ENCODE measurements around the gene SEMA3G. TPM values are rescaled to one million over a fixed set of nuclear protein-coding genes. Genes with fewer than 3 reads are reported as not detected.

The SEMA3G gene
- total RNA-seq, 1 experiment from 2014 or later, result not detected

- BruUV-seq (replicated peaks), result no TSS peak
- no peak overlapping the region for H3K4me3 ChIP-seq (ENCODE audit: low read depth, low read length, poor library complexity, severe bottlenecking)
- H3K36me3 ChIP-seq (ENCODE audit: insufficient read depth, low read length, poor library complexity, severe bottlenecking), result no peaks in the 10 kb centered on the region
- CTCF ChIA-PET, result no interaction called here
- no peaks in the 10 kb centered on the region for H3K9me3 ChIP-seq (ENCODE audit: low read depth, low read length, poor library complexity, severe bottlenecking)
- H3K4me1 ChIP-seq (ENCODE audit: insufficient read depth, low read length, poor library complexity, severe bottlenecking), result no peaks in the 10 kb centered on the region
- intact Hi-C loops (cut with micrococcal nuclease; ENCODE audit: unreplicated experiment), result no loop called here
- POLR2A ChIA-PET (ENCODE audit: low non-redundant PET), result no interaction called here
- H3K27ac ChIP-seq (ENCODE audit: low read depth, low read length, poor library complexity, severe bottlenecking), result no peak overlapping the region
- TF ChIP-seq, protein P1, sequence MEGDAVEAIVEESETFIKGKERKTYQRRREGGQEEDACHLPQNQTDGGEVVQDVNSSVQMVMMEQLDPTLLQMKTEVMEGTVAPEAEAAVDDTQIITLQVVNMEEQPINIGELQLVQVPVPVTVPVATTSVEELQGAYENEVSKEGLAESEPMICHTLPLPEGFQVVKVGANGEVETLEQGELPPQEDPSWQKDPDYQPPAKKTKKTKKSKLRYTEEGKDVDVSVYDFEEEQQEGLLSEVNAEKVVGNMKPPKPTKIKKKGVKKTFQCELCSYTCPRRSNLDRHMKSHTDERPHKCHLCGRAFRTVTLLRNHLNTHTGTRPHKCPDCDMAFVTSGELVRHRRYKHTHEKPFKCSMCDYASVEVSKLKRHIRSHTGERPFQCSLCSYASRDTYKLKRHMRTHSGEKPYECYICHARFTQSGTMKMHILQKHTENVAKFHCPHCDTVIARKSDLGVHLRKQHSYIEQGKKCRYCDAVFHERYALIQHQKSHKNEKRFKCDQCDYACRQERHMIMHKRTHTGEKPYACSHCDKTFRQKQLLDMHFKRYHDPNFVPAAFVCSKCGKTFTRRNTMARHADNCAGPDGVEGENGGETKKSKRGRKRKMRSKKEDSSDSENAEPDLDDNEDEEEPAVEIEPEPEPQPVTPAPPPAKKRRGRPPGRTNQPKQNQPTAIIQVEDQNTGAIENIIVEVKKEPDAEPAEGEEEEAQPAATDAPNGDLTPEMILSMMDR (conservative IDR thresholded peaks at IDR 0.05; ENCODE audit: low read depth, low read length), result no peak
- TF ChIP-seq EZH2 (IDR thresholded peaks at IDR 0.05; ENCODE audit: borderline replicate concordance, low read depth, low read length, poor library complexity, severe bottlenecking), result no peak
- no peak for DNase-seq (ENCODE audit: low spot score)
- no peaks in the 10 kb centered on the region for H3K27me3 ChIP-seq (replicated peaks; ENCODE audit: insufficient read depth, low read depth, low read length, poor library complexity)
These were observed 53.8 kb downstream of the SEMA3G start for GRCh38 chr3:52391096-52391495.

DNA sequence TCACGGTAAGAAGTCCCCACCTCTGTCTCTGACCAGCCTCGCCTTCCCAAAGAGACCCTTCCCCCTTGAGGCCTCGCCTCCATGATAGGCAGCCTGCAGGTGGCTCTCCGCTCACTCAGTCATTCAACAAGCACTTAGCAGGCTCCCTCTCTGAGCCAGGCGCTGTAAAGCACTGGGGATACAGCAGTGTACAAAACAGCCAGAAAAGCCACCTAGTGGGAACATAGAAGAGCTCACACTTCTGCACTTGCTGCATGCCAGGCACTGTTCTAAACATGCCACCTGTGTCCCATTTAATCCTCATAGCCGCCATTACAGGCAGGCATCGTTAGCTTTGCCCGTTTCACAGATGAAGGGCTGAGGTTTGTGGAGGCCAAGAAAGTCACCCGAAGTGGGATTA lies 56.0 kb downstream of the SEMA3G start:
- Histone ChIP-seq H3K4me3 (ENCODE audit: low read depth, low read length, poor library complexity, severe bottlenecking) (no peak overlapping the region), H3K27me3 (replicated peaks; ENCODE audit: insufficient read depth, low read depth, low read length, poor library complexity) (no peaks in the 10 kb centered on the region), H3K27ac (ENCODE audit: low read depth, low read length, poor library complexity, severe bottlenecking) (no peak overlapping the region), H3K36me3 (ENCODE audit: insufficient read depth, low read length, poor library complexity, severe bottlenecking) (no peaks in the 10 kb centered on the region), H3K4me1 (ENCODE audit: insufficient read depth, low read length, poor library complexity, severe bottlenecking) (no peaks in the 10 kb centered on the region), H3K9me3 (ENCODE audit: low read depth, low read length, poor library complexity, severe bottlenecking) (no peaks in the 10 kb centered on the region)
- CTCF ChIA-PET, result no interaction called here
- BruUV-seq (replicated peaks), result no TSS peak
- no peak for DNase-seq (ENCODE audit: low spot score)
- intact Hi-C loops (cut with micrococcal nuclease; ENCODE audit: unreplicated experiment), result no loop called here
- TF ChIP-seq, protein P1 (conservative IDR thresholded peaks at IDR 0.05; ENCODE audit: low read depth, low read length), result no peak
- no peak for TF ChIP-seq EZH2 (IDR thresholded peaks at IDR 0.05; ENCODE audit: borderline replicate concordance, low read depth, low read length, poor library complexity, severe bottlenecking)
- POLR2A ChIA-PET (ENCODE audit: low non-redundant PET), result no interaction called here

- POLR2A ChIA-PET (ENCODE audit: low non-redundant PET), result no interaction called here
These were observed 56.5 kb downstream of the SEMA3G start for GRCh38 chr3:52388348-52388821.

More at GRCh38 chr3:52388348-52388821, 56.5 kb downstream of the SEMA3G start:
- Histone ChIP-seq H3K36me3 (ENCODE audit: insufficient read depth, low read length, poor library complexity, severe bottlenecking) (no peaks in the 10 kb centered on the region), H3K27ac (ENCODE audit: low read depth, low read length, poor library complexity, severe bottlenecking) (no peak overlapping the region), H3K9me3 (ENCODE audit: low read depth, low read length, poor library complexity, severe bottlenecking) (no peaks in the 10 kb centered on the region), H3K4me3 (ENCODE audit: low read depth, low read length, poor library complexity, severe bottlenecking) (no peak overlapping the region), H3K27me3 (replicated peaks; ENCODE audit: insufficient read depth, low read depth, low read length, poor library complexity) (no peaks in the 10 kb centered on the region), H3K4me1 (ENCODE audit: insufficient read depth, low read length, poor library complexity, severe bottlenecking) (no peaks in the 10 kb centered on the region)
- no TSS peak for BruUV-seq (replicated peaks)
- TF ChIP-seq, protein P1 (conservative IDR thresholded peaks at IDR 0.05; ENCODE audit: low read depth, low read length), result 0 out of 2 replicates have a peak, but pooled peaks have one; percentile 19
- TF ChIP-seq EZH2 (IDR thresholded peaks at IDR 0.05; ENCODE audit: borderline replicate concordance, low read depth, low read length, poor library complexity, severe bottlenecking), result no peak
- intact Hi-C loops (cut with micrococcal nuclease; ENCODE audit: unreplicated experiment), result no loop called here
- CTCF ChIA-PET, result no interaction called here
- no peak for DNase-seq (ENCODE audit: low spot score)
